HG03159 (cell line): ENCODE data around the gene LRAT.
"Not testable (repeated sequence)": the region's sequence is repeated elsewhere in the genome, so short reads cannot be mapped to it uniquely, and the experiment has no call there.

Experiments used
- ATAC-seq: cut with Tn5 transposase; IDR thresholded peaks from one replicate; pipeline ENCODE4 v1.9.1; 2021; ENCODE audit warnings: mild to moderate bottlenecking, moderate library complexity; ENCODE audit not compliant: unreplicated experiment

Gene LRAT

GRCh38 chr4:154743683-154744340 is at the start of gene LRAT:
LRAT (plus strand) TSS chr4:154744000; CDS start chr4:154744327, 327 bp downstream.
- ATAC-seq = peak; percentile 79

- no peak for ATAC-seq
Observed at GRCh38 chr4:154707877-154708276, 35.9 kb upstream of the LRAT start.

GRCh38 chr4:154709550-154709949 is 34.2 kb upstream of the LRAT start:
- no peak for ATAC-seq

GRCh38 chr4:154711522-154711921 is 32.3 kb upstream of the LRAT start:
- no peak for ATAC-seq

GRCh38 chr4:154714339-154715040 is 29.3 kb upstream of the LRAT start:
- ATAC-seq = no peak

- ATAC-seq = no peak
Observed at GRCh38 chr4:154719087-154719486, 24.7 kb upstream of the LRAT start.

- ATAC-seq = peak; percentile 74
Observed at GRCh38 chr4:154720123-154720522, 23.7 kb upstream of the LRAT start.

- ATAC-seq = no peak
Observed at GRCh38 chr4:154720618-154721267, 23.1 kb upstream of the LRAT start.

- no peak for ATAC-seq
Observed at GRCh38 chr4:154722262-154722661, 21.5 kb upstream of the LRAT start.

GRCh38 chr4:154723601-154724000 is 20.2 kb upstream of the LRAT start:
- ATAC-seq = not testable (repeated sequence)

- ATAC-seq = no peak
Observed at GRCh38 chr4:154727540-154727939, 16.3 kb upstream of the LRAT start.

GRCh38 chr4:154731756-154732155 is 12.0 kb upstream of the LRAT start:
- no peak for ATAC-seq

- no peak for ATAC-seq
Observed at GRCh38 chr4:154732669-154733068, 11.1 kb upstream of the LRAT start.

GRCh38 chr4:154736770-154737169 is 7.0 kb upstream of the LRAT start:
- ATAC-seq = no peak

GRCh38 chr4:154738426-154738825 is 5.4 kb upstream of the LRAT start:
- no peak for ATAC-seq

GRCh38 chr4:154739111-154739510 is 4.7 kb upstream of the LRAT start:
- no peak for ATAC-seq

GRCh38 chr4:154740462-154740861 is 3.3 kb upstream of the LRAT start:
- no peak for ATAC-seq

- no peak for ATAC-seq
Observed at GRCh38 chr4:154741131-154741665, 2.6 kb upstream of the LRAT start.

- ATAC-seq = no peak
Observed at GRCh38 chr4:154741922-154742850, 1.6 kb upstream of the LRAT start.

- peak; percentile 12 for ATAC-seq
Observed at GRCh38 chr4:154744341-154744926, 634 bp downstream of the LRAT start.
